Epithelial cell of esophagus (primary cell): ENCODE data around the gene HOXC5.

Experiments
- DNase-seq: peaks from one replicate; pipeline ENCODE4 v3.0.0; 2010; ENCODE audit warnings: low read depth
- H3K4me3 ChIP-seq: 2 replicates; pipeline ENCODE4 v1.5.1; 2011; ENCODE audit warnings: mild to moderate bottlenecking, low read length, control low read depth
- CTCF ChIP-seq: IDR thresholded peaks from 2 replicates; pipeline ENCODE4 v1.5.1; 2011; ENCODE audit warnings: low read depth, mild to moderate bottlenecking, low read length, control low read depth, inconsistent platforms; ENCODE audit not compliant: insufficient read depth; ENCODE audit errors: missing control alignments

Gene HOXC5

GRCh38 chr12:54042970-54043853, 10.4 kb downstream of the HOXC5 start:
- no peak for DNase-seq
- H3K4me3 ChIP-seq, result no peak overlapping the region
- TF ChIP-seq CTCF, result no peak

DNA sequence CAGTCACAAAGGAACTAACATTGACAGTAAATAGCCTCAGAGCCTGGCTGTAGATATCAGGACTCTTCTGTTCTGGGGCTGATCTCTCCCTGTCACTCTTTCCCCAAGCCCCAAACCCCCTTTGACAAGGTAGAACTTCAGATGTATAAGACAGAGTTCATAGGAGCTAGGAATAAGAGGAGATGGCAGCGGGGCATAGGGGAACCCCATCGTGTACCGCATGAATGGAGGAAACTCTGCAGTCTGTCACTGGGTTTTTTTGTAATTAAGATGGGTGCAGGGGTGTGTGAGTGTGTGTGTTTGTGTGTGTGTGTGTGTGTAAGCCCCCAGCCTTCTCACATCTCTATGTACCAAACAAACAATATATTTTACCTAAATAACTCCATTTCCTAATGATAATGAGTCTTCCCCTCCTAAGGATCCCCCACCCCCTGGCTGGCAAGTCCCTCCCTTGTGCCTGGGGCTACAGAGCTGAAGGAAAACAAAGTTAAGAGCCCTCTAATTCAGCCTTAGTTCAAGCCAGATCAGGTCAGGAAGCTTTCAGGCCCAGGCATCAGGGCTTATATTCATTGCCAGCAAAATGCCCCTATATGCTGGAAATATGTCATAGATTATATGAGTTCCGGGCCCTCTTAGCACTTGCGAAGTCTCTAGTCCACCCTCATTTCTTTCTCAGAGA, 11.7 kb downstream of the HOXC5 start:
- no peak overlapping the region for H3K4me3 ChIP-seq
- TF ChIP-seq CTCF, result no peak
- no peak for DNase-seq

DNA sequence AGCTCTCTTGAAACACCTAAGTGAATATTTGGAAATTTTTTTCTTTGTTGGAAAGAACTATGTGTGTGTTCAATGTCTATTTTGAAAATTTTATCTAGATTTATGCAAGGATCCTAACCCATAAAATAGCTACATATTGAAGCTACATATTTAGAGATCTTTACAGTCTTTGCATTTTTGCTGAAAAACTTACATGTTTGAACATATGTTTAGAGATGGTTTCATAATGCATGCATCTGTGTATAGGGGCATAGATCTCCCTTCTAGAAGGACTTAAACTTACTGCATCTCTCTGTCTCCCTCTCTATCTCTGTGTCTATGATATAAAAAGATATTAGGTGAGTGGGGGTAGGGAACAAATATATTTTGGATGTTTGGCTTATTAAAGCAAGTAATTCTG, 12.6 kb downstream of the HOXC5 start:
- no peak for DNase-seq
- TF ChIP-seq CTCF, result no peak

GRCh38 chr12:54045868-54046521, 13.1 kb downstream of the HOXC5 start:
- TF ChIP-seq CTCF, result no peak
- no peak overlapping the region for H3K4me3 ChIP-seq
- no peak for DNase-seq

More for the DNA sequence above, 12.6 kb downstream of the HOXC5 start:
- no peak overlapping the region for H3K4me3 ChIP-seq

DNA sequence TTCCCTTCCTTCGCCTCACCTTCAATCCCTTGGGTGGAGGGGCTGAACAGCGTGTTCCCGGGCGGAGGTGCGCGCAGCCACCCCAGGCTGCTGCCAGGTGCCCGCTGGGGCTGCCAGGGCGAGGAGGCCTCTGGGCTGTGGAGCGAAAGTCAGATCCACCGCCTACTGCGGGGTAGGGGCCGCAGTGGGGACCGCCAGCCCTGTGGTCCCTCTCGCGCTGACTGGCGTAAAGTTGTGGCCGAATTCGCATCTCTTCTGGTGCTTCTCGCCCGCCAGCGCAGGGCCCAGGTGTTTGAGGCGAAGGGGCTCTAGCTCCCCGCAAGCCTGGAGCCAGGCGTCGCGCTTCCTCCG, 13.9 kb downstream of the HOXC5 start:
- no peak for TF ChIP-seq CTCF
- no peak overlapping the region for H3K4me3 ChIP-seq
- no peak for DNase-seq

GRCh38 chr12:54047160-54047963, 14.5 kb downstream of the HOXC5 start:
- no peak overlapping the region for H3K4me3 ChIP-seq
- TF ChIP-seq CTCF, result no peak
- DNase-seq, result no peak
